ENCODE data around the gene PDGFRB. TPM values are rescaled to one million over a fixed set of nuclear protein-coding genes. Genes with fewer than 3 reads are reported as not detected.

Gene PDGFRB
- total and polyA plus RNA-seq, 2 of the 4 experiments (the other 2 are of a cell fraction) = 108 to 124 TPM

DNA sequence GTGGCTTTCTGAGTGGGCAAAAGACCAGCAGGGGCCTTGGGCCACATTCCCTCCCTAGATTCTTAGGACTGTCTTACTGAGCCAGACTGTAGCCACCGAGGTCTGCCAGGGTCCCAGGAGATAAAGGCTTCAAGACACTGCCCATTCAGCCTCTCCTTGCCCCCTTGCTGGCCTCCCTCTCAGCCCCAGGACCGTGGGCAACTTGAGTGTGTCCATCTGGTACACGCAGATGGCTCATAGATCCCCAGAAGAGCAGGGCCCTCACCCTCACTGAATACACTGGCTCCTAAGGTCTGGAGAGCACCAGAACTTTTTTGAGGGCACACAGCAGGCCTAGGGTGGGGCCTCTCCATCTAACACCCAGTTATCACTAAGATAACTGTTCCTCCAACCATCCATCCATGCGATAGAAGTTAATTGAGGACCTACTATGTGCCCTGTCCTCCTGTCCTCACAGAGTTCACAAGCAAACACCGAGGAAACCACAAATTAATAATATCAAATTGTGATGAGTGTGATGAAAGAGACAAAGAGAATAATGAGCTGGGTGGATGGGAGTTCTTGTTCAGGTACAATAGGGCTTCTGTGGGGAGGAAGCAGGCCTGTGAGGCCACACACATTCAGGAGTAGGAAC, 4.9 kb upstream of the PDGFRB start:
- Histone ChIP-seq H2AK5ac (ENCODE audit: low read depth, low read length) (peak overlapping the region; percentile 96), H3K36me3 (ENCODE audit: control insufficient read depth, insufficient read depth, low read length) (no peaks in the 10 kb centered on the region), H3K4me1 (ENCODE audit: control insufficient read depth, insufficient read depth, low read length) (peaks cover 31% of the 10 kb centered on the region), H3K4ac (ENCODE audit: low read depth, low read length) (peak overlapping the region; percentile 97), H3K27ac (ENCODE audit: insufficient read depth, low read length) (peak overlapping the region; percentile 45), H2AK9ac (replicated peaks; ENCODE audit: low read depth, low read length, poor library complexity) (peak overlapping the region; percentile 91), H3K18ac (ENCODE audit: low read depth, low read length) (peak overlapping the region; percentile 61), H3K4me3 (ENCODE audit: insufficient read depth, low read depth, low read length) (no peak overlapping the region), H3K9me1 (ENCODE audit: insufficient read depth, low read length) (peaks cover 35% of the 10 kb centered on the region), H4K5ac (ENCODE audit: low read depth, low read length) (peak overlapping the region; percentile 94), H4K20me1 (ENCODE audit: insufficient read depth, low read length) (no peaks in the 10 kb centered on the region), H3K9ac (ENCODE audit: low read depth, low read length) (peak overlapping the region; percentile 10), H3K23ac (ENCODE audit: low read depth, low read length) (peak overlapping the region; percentile 92), H4K91ac (ENCODE audit: insufficient read depth, low read depth, low read length) (peak overlapping the region; percentile 92), H3K56ac (ENCODE audit: extremely low read depth, insufficient read depth, low read length) (0 out of 2 replicates have a peak overlapping the region, but pooled peaks have one; percentile 1), H4K8ac (ENCODE audit: low read depth in 2 of 2, low read length in 2 of 2) (peak overlapping the region; percentile 81 to 95; a peak in 3 of 4 replicates), H3K4me2 (ENCODE audit: low read depth, low read length) (no peak overlapping the region), H2BK15ac (ENCODE audit: low read depth, low read length) (peak overlapping the region; percentile 90; the same call in 2 of the 3 replicates), H3K9me3 (ENCODE audit: control insufficient read depth, insufficient read depth, low read length) (no peaks in the 10 kb centered on the region), H2BK20ac (ENCODE audit: low read depth, low read length) (peak overlapping the region; percentile 87), H2AFZ (replicated peaks; ENCODE audit: low read length, poor library complexity) (peak overlapping the region; percentile 79), H2BK120ac (ENCODE audit: low read depth, low read length) (peak overlapping the region; percentile 94), H3K27me3 (ENCODE audit: control insufficient read depth, insufficient read depth, low read length) (no peaks in the 10 kb centered on the region), H2BK5ac (ENCODE audit: low read depth, low read length, poor library complexity, severe bottlenecking) (peak overlapping the region; percentile 71), H3K79me1 (ENCODE audit: low read depth in 1 of 2, low read length in 2 of 2) (peaks cover 0 to 39% of the 10 kb centered on the region in 2 experiments; a peak in 2 of 4 replicates), H3K14ac (replicated peaks; ENCODE audit: low read depth, low read length) (peak overlapping the region; percentile 67)
- DNase-seq (no peak), ATAC-seq (ENCODE audit: low read depth) (no peak)
- BruUV-seq (replicated peaks) = no TSS peak
- CTCF ChIA-PET = interaction anchor here (0.6 kb wide), 1 partner anchor 15 kb away, joined by 3 read pairs; no protein-coding TSS in a partner anchor
- intact Hi-C loops (cut with micrococcal nuclease) (loop anchor here (1.0 to 2.0 kb wide), 3 partner anchors 58 to 276 kb away; no protein-coding TSS in a partner anchor), in situ Hi-C loops (cut with MboI; ENCODE audit: low sequenced_read_pairs) (no loop called here), dilution Hi-C loops (cut with HindIII; ENCODE audit: low sequenced_read_pairs, unreplicated experiment) (no loop called here)
- POLR2A ChIA-PET (ENCODE audit: unreplicated experiment) = no interaction called here
- WGBS, 2 experiments (ENCODE audit: extremely low coverage in 2 of 2, insufficient read length in 1 of 2) = 53% methylated on average over 2 of the region's 5 CpGs; no CpG with 5 or more reads in 1 of the 2 experiments
- TF ChIP-seq MAZ (IDR thresholded peaks at IDR 0.05; ENCODE audit: borderline replicate concordance, low read depth, low read length) (no peak), POLR2A (IDR thresholded peaks at IDR 0.05; ENCODE audit: low read depth, low read length) (peak; percentile 7; the same call in 1 of the 2 replicates), RCOR1 (IDR thresholded peaks at IDR 0.05; ENCODE audit: insufficient replicate concordance, low read length) (no peak)
